Heart left ventricle (tissue), 16 donors: Measurements from ENCODE around the gene SPATA25. TPM values are rescaled to one million over a fixed set of nuclear protein-coding genes. Genes with fewer than 3 reads are reported as not detected.

ENCODE experiments used
- ATAC-seq, 4 donors: fragments of 200-7000 bp; cut with Tn5 transposase; one replicate each; pipeline ENCODE4 v1.9.1; 2020 to 2022; ENCODE audit warnings: moderate library complexity in 4 of 4, mild to moderate bottlenecking in 3 of 4, moderate number of reproducible peaks in 1 of 4
- DNase-seq, 5 donors: peaks; one replicate each; pipeline ENCODE4 v3.0.0-alpha.2; 2020
- H3K27ac ChIP-seq, 12 donors: fragments of 200-600 bp; sonication (generic) in 4 of 12; one replicate each; pipeline versions ENCODE4 v1.5.0 to v1.8.0; 2016 to 2022; ENCODE audit warnings: mild to moderate bottlenecking in 2 of 12
- H3K27me3 ChIP-seq, 9 donors: fragments of 200-600 bp; sonication (generic) in 2 of 9; one replicate each; pipeline versions ENCODE4 v1.5.1 to v1.8.0; 2016 to 2022; ENCODE audit warnings: mild to moderate bottlenecking in 3 of 9
- H3K36me3 ChIP-seq, 9 donors: fragments of 200-600 bp; sonication (generic) in 2 of 9; one replicate each; pipeline versions ENCODE4 v1.5.0 to v1.8.0; 2018 to 2022; ENCODE audit warnings: mild to moderate bottlenecking in 2 of 9
- H3K4me1 ChIP-seq, 12 donors: fragments of 200-600 bp; sonication (generic) in 4 of 12; one replicate each; pipeline versions ENCODE4 v1.5.0 to v1.8.0; 2016 to 2022; ENCODE audit warnings: mild to moderate bottlenecking in 3 of 12
- H3K4me3 ChIP-seq, 12 donors: fragments of 200-600 bp; sonication (generic) in 4 of 12; one replicate each; pipeline versions ENCODE4 v1.5.0 to v1.8.0; 2017 to 2022; ENCODE audit warnings: mild to moderate bottlenecking in 9 of 12, moderate library complexity in 4 of 12
- H3K9me3 ChIP-seq, 12 donors: fragments of 200-600 bp; sonication (generic) in 4 of 12; one replicate each; pipeline versions ENCODE4 v1.5.0 to v1.8.0; 2016 to 2022; ENCODE audit warnings: mild to moderate bottlenecking in 1 of 12
- POLR2A ChIP-seq, 2 donors: fragments of 450-650 bp; IDR thresholded peaks; one replicate each; pipeline ENCODE4 v1.6.1; 2017; ENCODE audit warnings: antibody characterized with exemption in 2 of 2, mild to moderate bottlenecking in 2 of 2, moderate library complexity in 2 of 2
- WGBS, 4 donors: extraction: QIAGEN DNeasy Blood & Tissue Kit in 2 of 4; methylation state at CpG; one replicate each; pipeline versions ENCODE4 v1.1.5 to v1.1.7; 2013 to 2018; 5-methylcytosine and 5-hydroxymethylcytosine counted together
- intact Hi-C, 10 donors: fragments of 100-400 bp; cut with DNase I; formaldehyde crosslinking; loops; one replicate each; pipeline versions ENCODE4 v1.11.1 to v1.14.2; 2022
- polyA plus RNA-seq, 2 donors: library from polyadenylated mRNA; stranded (reverse); fragments of 200-250 nt; gene quantifications; one replicate each; pipeline ENCODE4 v1.2.3, GENCODE V29; 2013
- total RNA-seq, 9 donors: library from RNA; depleted of rRNA in 2 of 9; stranded (reverse); fragments of >200 nt in 2 of 9; fragmentation: NEBNext Ultra II Directional in 3 of 9; extraction: Animal tissue kit (Norgen Biotek cat#: 25700) in 3 of 9; gene quantifications; one replicate each; pipeline versions ENCODE4 v1.1.0 to v1.2.4, GENCODE V29; 2016 to 2023
- TF ChIP-seq, protein P1 (sequence below), 12 donors: fragments of 200-600 bp; sonication (generic) in 4 of 12; IDR thresholded peaks; one replicate each; pipeline versions ENCODE4 v1.5.0 to v1.8.0; 2018 to 2022; ENCODE audit warnings: antibody characterized with exemption in 12 of 12, mild to moderate bottlenecking in 5 of 12
- donor health status: ischemic (EF 13 %, LVEDD 7.1; RV severe dilation, severe dysfunction).
- donor health status: healthy with polysubstance abuse.
- donor health status: DM: no; HTN: yes; CAD: no.
- donor health status: DM: no; HTN: no; CAD: no.
- donor health status: ischemic (EF 25% LVEDD 6.9; RV normal size, moderate dysfunction).
- donor health status: ischemic (EF 25% LVEDD 5.7; RV mildly dilated, moderate dysfunction).
- donor health status: healthy.
- donor health status: DM: yes; HTN: yes; CAD: no.
- donor health status: ischemic (EF 35%, LVEDD 5.7; RV mildly dilated, moderate dysfunction).
- donor health status: nonischemic (EF 11% LVEDD 7.7; RV severe dilation, severe dysfunction).
- donor health status: DM: yes; HTN: yes; CAD: no.
- donor health status: PGD.
- donor health status: ischemic (EF 29% LVEDD 5.4; RV normal size, mild dysfunction).
- donor health status: nonischemic (EF 23%, LVEDD 6.1; RV moderate dilation, normal function).

Gene SPATA25
- total and polyA plus RNA-seq, 11 donors: 0.58 to 4.0 (median 1.8) TPM; not detected in 2

DNA sequence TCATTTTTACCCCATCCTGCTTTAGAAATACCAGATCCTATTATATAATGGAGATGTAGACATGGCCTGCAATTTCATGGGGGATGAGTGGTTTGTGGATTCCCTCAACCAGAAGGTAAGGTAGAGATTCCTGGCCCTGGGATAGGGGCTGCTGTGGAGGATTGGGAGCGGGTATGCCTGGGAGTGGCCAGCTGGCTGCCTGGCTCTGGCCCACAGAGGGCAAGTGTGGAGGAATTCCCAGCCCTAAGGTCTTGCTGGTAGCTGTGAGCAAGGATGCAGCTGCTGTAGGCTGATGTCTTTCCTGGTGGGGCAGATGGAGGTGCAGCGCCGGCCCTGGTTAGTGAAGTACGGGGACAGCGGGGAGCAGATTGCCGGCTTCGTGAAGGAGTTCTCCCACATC, 10.3 kb upstream of the SPATA25 start:
- DNase-seq (peak in 1 of 5 donors; percentile 52), ATAC-seq (no peak)
- no peak overlapping the region for H3K4me3 ChIP-seq
- H3K27ac ChIP-seq: no peak overlapping the region
- no peaks in the 10 kb centered on the region for H3K27me3 ChIP-seq
- WGBS, 4 donors: 94 to 99% (median 96%) methylated on average over 7 of the region's 7 CpGs
- no peaks in the 10 kb centered on the region for H3K9me3 ChIP-seq
- TF ChIP-seq POLR2A (IDR thresholded peaks at IDR 0.05): no peak
- TF ChIP-seq, protein P1, sequence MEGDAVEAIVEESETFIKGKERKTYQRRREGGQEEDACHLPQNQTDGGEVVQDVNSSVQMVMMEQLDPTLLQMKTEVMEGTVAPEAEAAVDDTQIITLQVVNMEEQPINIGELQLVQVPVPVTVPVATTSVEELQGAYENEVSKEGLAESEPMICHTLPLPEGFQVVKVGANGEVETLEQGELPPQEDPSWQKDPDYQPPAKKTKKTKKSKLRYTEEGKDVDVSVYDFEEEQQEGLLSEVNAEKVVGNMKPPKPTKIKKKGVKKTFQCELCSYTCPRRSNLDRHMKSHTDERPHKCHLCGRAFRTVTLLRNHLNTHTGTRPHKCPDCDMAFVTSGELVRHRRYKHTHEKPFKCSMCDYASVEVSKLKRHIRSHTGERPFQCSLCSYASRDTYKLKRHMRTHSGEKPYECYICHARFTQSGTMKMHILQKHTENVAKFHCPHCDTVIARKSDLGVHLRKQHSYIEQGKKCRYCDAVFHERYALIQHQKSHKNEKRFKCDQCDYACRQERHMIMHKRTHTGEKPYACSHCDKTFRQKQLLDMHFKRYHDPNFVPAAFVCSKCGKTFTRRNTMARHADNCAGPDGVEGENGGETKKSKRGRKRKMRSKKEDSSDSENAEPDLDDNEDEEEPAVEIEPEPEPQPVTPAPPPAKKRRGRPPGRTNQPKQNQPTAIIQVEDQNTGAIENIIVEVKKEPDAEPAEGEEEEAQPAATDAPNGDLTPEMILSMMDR (IDR thresholded peaks at IDR 0.05): no peak
- H3K36me3 ChIP-seq: peaks cover 0 to 99% (median 91%) of the 10 kb centered on the region in 9 donors
- intact Hi-C loops: loop anchor here in 1 of 10 donors (10.0 kb wide), 1 partner anchor 67 kb away; no protein-coding TSS in a partner anchor
- peaks cover 0 to 7% (median 0%) of the 10 kb centered on the region in 12 donors for H3K4me1 ChIP-seq

DNA sequence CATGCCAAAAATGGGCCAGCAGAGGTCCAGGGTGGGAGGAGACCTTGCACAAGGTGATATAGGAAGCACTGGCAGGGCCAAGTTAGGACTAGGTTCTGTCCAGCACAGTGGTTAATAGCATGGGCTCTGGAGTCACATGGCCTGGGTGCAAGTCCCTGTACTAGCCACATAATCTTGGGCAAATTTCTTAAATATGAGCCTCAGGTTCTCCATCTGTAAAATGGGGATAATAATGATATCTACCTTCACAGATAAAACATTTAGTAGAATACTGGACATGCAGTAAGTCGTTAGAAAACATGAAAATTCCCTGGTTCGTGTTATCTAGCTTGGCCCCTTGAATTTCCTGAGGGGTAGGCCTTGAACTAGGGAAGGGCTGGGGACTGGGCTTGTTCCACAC, 9.9 kb upstream of the SPATA25 start:
- no peak overlapping the region for H3K4me3 ChIP-seq
- TF ChIP-seq POLR2A (IDR thresholded peaks at IDR 0.05): no peak
- TF ChIP-seq, protein P1 (IDR thresholded peaks at IDR 0.05): no peak
- WGBS, 4 donors: 82 to 86% (median 84%) methylated on average over 2 of the region's 2 CpGs
- no peaks in the 10 kb centered on the region for H3K27me3 ChIP-seq
- peaks cover 0 to 99% (median 91%) of the 10 kb centered on the region in 9 donors for H3K36me3 ChIP-seq
- no peaks in the 10 kb centered on the region for H3K9me3 ChIP-seq
- ATAC-seq (no peak), DNase-seq (no peak)
- no peak overlapping the region for H3K27ac ChIP-seq
- intact Hi-C loops: loop anchor here in 1 of 10 donors (10.0 kb wide), 1 partner anchor 68 kb away; no protein-coding TSS in a partner anchor
- H3K4me1 ChIP-seq: peaks cover 0 to 11% (median 2%) of the 10 kb centered on the region in 12 donors

GRCh38 chr20:45896641-45897161, 9.3 kb upstream of the SPATA25 start:
- DNase-seq (peak in 1 of 5 donors; percentile 12), ATAC-seq (no peak)
- Histone ChIP-seq H3K4me1 (peaks cover 2 to 17% (median 8%) of the 10 kb centered on the region in 12 donors), H3K27ac (no peak overlapping the region), H3K9me3 (no peaks in the 10 kb centered on the region), H3K27me3 (no peaks in the 10 kb centered on the region), H3K36me3 (peaks cover 0 to 93% (median 86%) of the 10 kb centered on the region in 9 donors), H3K4me3 (no peak overlapping the region)
- intact Hi-C loops: loop anchor here in 1 of 10 donors (10.0 kb wide), 1 partner anchor 68 kb away; no protein-coding TSS in a partner anchor
- 94 to 96% (median 95%) methylated on average over 13 to 14 of the region's 14 CpGs for WGBS, 4 donors
- TF ChIP-seq, protein P1 (IDR thresholded peaks at IDR 0.05): no peak
- TF ChIP-seq POLR2A (IDR thresholded peaks at IDR 0.05): no peak

DNA sequence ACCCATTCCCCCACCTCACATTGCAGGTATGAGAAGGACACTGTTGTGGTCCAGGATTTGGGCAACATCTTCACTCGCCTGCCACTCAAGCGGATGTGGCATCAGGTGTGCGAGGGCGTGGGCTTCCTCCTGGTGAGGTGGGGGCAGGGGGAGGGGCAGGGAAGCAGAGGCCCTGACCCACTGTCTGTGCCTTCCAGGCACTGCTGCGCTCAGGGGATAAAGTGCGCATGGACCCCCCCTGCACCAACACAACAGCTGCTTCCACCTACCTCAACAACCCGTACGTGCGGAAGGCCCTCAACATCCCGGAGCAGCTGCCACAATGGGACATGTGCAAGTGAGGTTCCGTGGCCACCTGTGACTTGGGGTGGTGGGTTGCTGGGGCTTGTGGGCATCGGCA, 7.4 kb upstream of the SPATA25 start:
- Histone ChIP-seq H3K36me3 (peaks cover 0 to 76% (median 72%) of the 10 kb centered on the region in 9 donors), H3K27me3 (no peaks in the 10 kb centered on the region), H3K4me3 (no peak overlapping the region), H3K27ac (no peak overlapping the region), H3K4me1 (peaks cover 3 to 26% (median 14%) of the 10 kb centered on the region in 12 donors), H3K9me3 (no peaks in the 10 kb centered on the region)
- WGBS, 4 donors: 78 to 84% (median 83%) methylated on average over 9 to 12 of the region's 12 CpGs
- no peak for TF ChIP-seq POLR2A (IDR thresholded peaks at IDR 0.05)
- TF ChIP-seq, protein P1 (IDR thresholded peaks at IDR 0.05): no peak
- intact Hi-C loops: loop anchor here in 5 of 10 donors (5.0 to 10.0 kb wide), 5 partner anchors 38 to 78 kb away; partner anchors contain the start of genes PCIF1 (in 1 of the 5) and ZNF335 (in 1 of the 5)
- ATAC-seq (no peak), DNase-seq (no peak)
